HCT116 (cell line): ENCODE data around the gene COL28A1.

Experiments used
- CBX3 ChIP-seq: IDR thresholded peaks from 2 replicates; pipeline ENCODE4 v1.6.1; 2012; ENCODE audit warnings: low read depth
- CTCF ChIP-seq, 3 experiments: fragments of 200-600 bp in 1 of 3; sonication (generic) in 1 of 3; IDR thresholded peaks in 2 of 3; conservative IDR thresholded peaks in 1 of 3; 2 replicates each; pipeline ENCODE4 v1.5.1; 2012 to 2017; ENCODE audit warnings: low read depth in 2 of 3, low read length in 2 of 3, antibody characterized with exemption in 1 of 3, borderline replicate concordance in 1 of 3, control low read depth in 1 of 3, mild to moderate bottlenecking in 1 of 3, mixed read lengths in 1 of 3, mixed run types in 1 of 3, moderate library complexity in 1 of 3; ENCODE audit not compliant: insufficient read depth in 1 of 3
- EGR1 ChIP-seq: IDR thresholded peaks from 2 replicates; pipeline ENCODE4 v1.6.1; 2012; ENCODE audit warnings: low read depth
- EZH2 ChIP-seq: fragments of 200-600 bp; sonication (generic); IDR thresholded peaks from 2 replicates; pipeline ENCODE4 v1.6.1; 2017; ENCODE audit warnings: antibody characterized with exemption, mixed run types
- EZH2phosphoT487 ChIP-seq: fragments of 200-600 bp; IDR thresholded peaks from 2 replicates; pipeline ENCODE4 v1.6.1; 2018; ENCODE audit warnings: antibody characterized with exemption, borderline replicate concordance
- JUND ChIP-seq: IDR thresholded peaks from 2 replicates; pipeline ENCODE4 v1.6.1; 2012
- MAX ChIP-seq: IDR thresholded peaks from 2 replicates; pipeline ENCODE4 v1.6.1; 2012
- POLR2A ChIP-seq: IDR thresholded peaks from 2 replicates; pipeline ENCODE4 v1.7.0; 2011; ENCODE audit warnings: borderline replicate concordance; ENCODE audit not compliant: insufficient read depth, insufficient read length; ENCODE audit errors: extremely low read depth
- RAD21 ChIP-seq: IDR thresholded peaks from 2 replicates; pipeline ENCODE4 v1.6.1; 2012; ENCODE audit warnings: low read depth, mild to moderate bottlenecking
- REST ChIP-seq: IDR thresholded peaks from 2 replicates; pipeline ENCODE4 v1.6.1; 2012; ENCODE audit warnings: low read depth
- SP1 ChIP-seq: IDR thresholded peaks from 2 replicates; pipeline ENCODE4 v1.6.1; 2012; ENCODE audit warnings: low read depth
- YY1 ChIP-seq: IDR thresholded peaks from 2 replicates; pipeline ENCODE4 v1.6.1; 2011; ENCODE audit warnings: low read length, low read depth, moderate library complexity, mild to moderate bottlenecking; ENCODE audit not compliant: insufficient replicate concordance; ENCODE audit errors: extremely low read depth
- ZNF274 ChIP-seq: fragments of 200-500 bp; sonication (Bioruptor generic); IDR thresholded peaks from 2 replicates; pipeline ENCODE4 v1.6.1; 2014; ENCODE audit warnings: mild to moderate bottlenecking, low read depth, low read length, inconsistent platforms

GRCh38 chr7:7564323-7564780, 28.7 kb upstream of the COL28A1 start:
- TF ChIP-seq CTCF (IDR thresholded peaks at IDR 0.05 in 2 of 3, conservative IDR thresholded peaks at IDR 0.05 in 1 of 3; ENCODE audit: borderline replicate concordance in 1 of 3, insufficient read depth in 1 of 3, low read depth in 2 of 3, low read length in 2 of 3) (no peak), EZH2phosphoT487 (no peak), REST (no peak), SP1 (peak; percentile 81), POLR2A (no peak), EZH2 (no peak), YY1 (peak; percentile 35), JUND (peak; percentile 90), RAD21 (0 out of 2 replicates have a peak, but pooled peaks have one; percentile 9), MAX (peak; percentile 76), CBX3 (peak; percentile 70; the same call in 1 of the 2 replicates), ZNF274 (no peak), EGR1 (0 out of 2 replicates have a peak, but pooled peaks have one; percentile 22)
